Activated effector memory CD4-positive, alpha-beta T cell treated with Interleukin-2 at 50 U/mL for 16 hours (primary cell): ENCODE measurements around the gene ZC3HAV1L.
A peak's percentile ranks its signal among the peaks of the same experiment; 100 is the strongest.
"Not testable (repeated sequence)": the region's sequence is repeated elsewhere in the genome, so short reads cannot be mapped to it uniquely, and the experiment has no call there.

Experiments
- DNase-seq: peaks from one replicate; pipeline ENCODE4 v3.0.0-alpha.2; 2020

ZC3HAV1L gene

GRCh38 chr7:139035586-139036353, at the start of gene ZC3HAV1L:
ZC3HAV1L (minus strand) TSS chr7:139036042; CDS start chr7:139036017, 25 bp downstream.
- peak; percentile 21 for DNase-seq

- no peak for DNase-seq
These were observed 48.9 kb upstream of the ZC3HAV1L start for GRCh38 chr7:139084709-139085108.

GRCh38 chr7:139081584-139081983, 45.7 kb upstream of the ZC3HAV1L start:
- no peak for DNase-seq

- DNase-seq: no peak
These were observed 45.1 kb upstream of the ZC3HAV1L start for GRCh38 chr7:139080905-139081304.

GRCh38 chr7:139079861-139080260, 44.0 kb upstream of the ZC3HAV1L start:
- DNase-seq: no peak

GRCh38 chr7:139078911-139079310, 43.1 kb upstream of the ZC3HAV1L start:
- no peak for DNase-seq

- DNase-seq: no peak
These were observed 42.6 kb upstream of the ZC3HAV1L start for GRCh38 chr7:139078399-139078798.

GRCh38 chr7:139077706-139078105, 41.9 kb upstream of the ZC3HAV1L start:
- DNase-seq: not testable (repeated sequence)

- no peak for DNase-seq
These were observed 40.2 kb upstream of the ZC3HAV1L start for GRCh38 chr7:139075871-139076686.

- peak; percentile 52 for DNase-seq
These were observed 39.3 kb upstream of the ZC3HAV1L start for GRCh38 chr7:139075031-139075652.

GRCh38 chr7:139072796-139073195, 37.0 kb upstream of the ZC3HAV1L start:
- no peak for DNase-seq

- no peak for DNase-seq
These were observed 35.8 kb upstream of the ZC3HAV1L start for GRCh38 chr7:139071680-139072079.

- DNase-seq: no peak
These were observed 32.9 kb upstream of the ZC3HAV1L start for GRCh38 chr7:139068544-139069399.

GRCh38 chr7:139066315-139066714, 30.5 kb upstream of the ZC3HAV1L start:
- DNase-seq: no peak

GRCh38 chr7:139065323-139065722, 29.5 kb upstream of the ZC3HAV1L start:
- DNase-seq: no peak

GRCh38 chr7:139061416-139061815, 25.6 kb upstream of the ZC3HAV1L start:
- DNase-seq: no peak

GRCh38 chr7:139060695-139061237, 24.9 kb upstream of the ZC3HAV1L start:
- no peak for DNase-seq

- no peak for DNase-seq
These were observed 24.1 kb upstream of the ZC3HAV1L start for GRCh38 chr7:139059905-139060304.

GRCh38 chr7:139058943-139059342, 23.1 kb upstream of the ZC3HAV1L start:
- no peak for DNase-seq

GRCh38 chr7:139055674-139056073, 19.8 kb upstream of the ZC3HAV1L start:
- no peak for DNase-seq

- not testable (repeated sequence) for DNase-seq
These were observed 18.8 kb upstream of the ZC3HAV1L start for GRCh38 chr7:139054656-139055055.

- DNase-seq: no peak
These were observed 18.3 kb upstream of the ZC3HAV1L start for GRCh38 chr7:139054101-139054500.
